ENCODE results near the gene SCAPER. TPM values are rescaled to one million over a fixed set of nuclear protein-coding genes. Genes with fewer than 3 reads are reported as not detected.

The SCAPER gene
- total and polyA plus RNA-seq, 2 of the 4 experiments (the other 2 are of a cell fraction), result 2.9 to 9.7 TPM

- dilution Hi-C loops (cut with HindIII; ENCODE audit: low sequenced_read_pairs, unreplicated experiment), result no loop called here
- H3K18ac ChIP-seq (ENCODE audit: low read depth, low read length), result no peak overlapping the region
- no peak overlapping the region for H2AFZ ChIP-seq (replicated peaks; ENCODE audit: low read length, poor library complexity)
- H3K9me1 ChIP-seq (ENCODE audit: insufficient read depth, low read length), result no peaks in the 10 kb centered on the region; the same call in 1 of the 2 replicates
- no peaks in the 10 kb centered on the region for H4K20me1 ChIP-seq (ENCODE audit: insufficient read depth, low read length)
- ATAC-seq (ENCODE audit: low read depth) (no peak), DNase-seq (no peak)
- H3K79me1 ChIP-seq (ENCODE audit: low read depth in 1 of 2, low read length in 2 of 2), result no peaks in the 10 kb centered on the region
- no peak overlapping the region for H4K91ac ChIP-seq (ENCODE audit: insufficient read depth, low read depth, low read length)
- no peak overlapping the region for H3K27ac ChIP-seq (ENCODE audit: insufficient read depth, low read length)
- no peak overlapping the region for H3K23ac ChIP-seq (ENCODE audit: low read depth, low read length)
- CTCF ChIA-PET, result no interaction called here
- TF ChIP-seq MXI1 (IDR thresholded peaks at IDR 0.05; ENCODE audit: borderline replicate concordance, low read depth, low read length) (no peak), MAFK (IDR thresholded peaks at IDR 0.05; ENCODE audit: low read depth, low read length) (peak; percentile 60), MAZ (IDR thresholded peaks at IDR 0.05; ENCODE audit: borderline replicate concordance, low read depth, low read length) (no peak)
- H2BK15ac ChIP-seq (ENCODE audit: low read depth, low read length), result no peak overlapping the region
- H3K4me2 ChIP-seq (ENCODE audit: low read depth, low read length), result no peak overlapping the region
- H3K4ac ChIP-seq (ENCODE audit: low read depth, low read length), result no peak overlapping the region
- no CpG with 5 or more reads among the region's 2 CpGs for WGBS, 2 experiments (ENCODE audit: extremely low coverage in 2 of 2, insufficient read length in 1 of 2)
- no peak overlapping the region for H2AK5ac ChIP-seq (ENCODE audit: low read depth, low read length)
- no peak overlapping the region for H2BK5ac ChIP-seq (ENCODE audit: low read depth, low read length, poor library complexity, severe bottlenecking)
- no peaks in the 10 kb centered on the region for H3K4me1 ChIP-seq (ENCODE audit: control insufficient read depth, insufficient read depth, low read length)
- no peak overlapping the region for H3K14ac ChIP-seq (replicated peaks; ENCODE audit: low read depth, low read length)
- no peak overlapping the region for H3K4me3 ChIP-seq (ENCODE audit: insufficient read depth, low read depth, low read length)
- H3K36me3 ChIP-seq (ENCODE audit: control insufficient read depth, insufficient read depth, low read length), result no peaks in the 10 kb centered on the region; the same call in 1 of the 2 replicates
- no peaks in the 10 kb centered on the region for H3K27me3 ChIP-seq (ENCODE audit: control insufficient read depth, insufficient read depth, low read length)
- H3K56ac ChIP-seq (ENCODE audit: extremely low read depth, insufficient read depth, low read length), result no peak overlapping the region
- no peak overlapping the region for H4K5ac ChIP-seq (ENCODE audit: low read depth, low read length)
- POLR2A ChIA-PET (ENCODE audit: unreplicated experiment), result no interaction called here
- no peak overlapping the region for H3K9ac ChIP-seq (ENCODE audit: low read depth, low read length)
- no peak overlapping the region for H4K8ac ChIP-seq (ENCODE audit: low read depth in 2 of 2, low read length in 2 of 2)
- no peak overlapping the region for H2BK120ac ChIP-seq (ENCODE audit: low read depth, low read length)
- intact Hi-C loops (cut with micrococcal nuclease), result no loop called here
- no peaks in the 10 kb centered on the region for H3K9me3 ChIP-seq (ENCODE audit: control insufficient read depth, insufficient read depth, low read length)
- BruUV-seq (replicated peaks), result no TSS peak
- no peak overlapping the region for H2AK9ac ChIP-seq (replicated peaks; ENCODE audit: low read depth, low read length, poor library complexity)
- in situ Hi-C loops (cut with MboI; ENCODE audit: low sequenced_read_pairs), result no loop called here
- H2BK20ac ChIP-seq (ENCODE audit: low read depth, low read length), result no peak overlapping the region
Observed at GRCh38 chr15:76384409-76384808, 520.7 kb downstream of the SCAPER start.
